Measurements from ENCODE around the gene ATP8A1. TPM values are rescaled to one million over a fixed set of nuclear protein-coding genes. Genes with fewer than 3 reads are reported as not detected.
A peak's percentile ranks its signal among the peaks of the same experiment; 100 is the strongest.

ATP8A1 gene
- total and polyA plus RNA-seq, 2 of the 8 experiments (the other 6 are each of a cell fraction or from before 2014, with no cell fraction given), result 3.7 to 14.9 TPM

- TF ChIP-seq CHD7 (IDR thresholded peaks at IDR 0.05; ENCODE audit: insufficient replicate concordance, low read length) (peak; percentile 16), TCF12 (IDR thresholded peaks at IDR 0.05; ENCODE audit: low read depth, low read length) (no peak), ATF2 (IDR thresholded peaks at IDR 0.05; ENCODE audit: low read length) (no peak)
Measured at GRCh38 chr4:42428036-42428435, 228.9 kb downstream of the ATP8A1 start (continued).
